GM23338 (cell line): ENCODE measurements around the gene APOL2.

Source experiments
- CREB1 ChIP-seq: fragments of 250-450 bp; sonication (Bioruptor Pico); IDR thresholded peaks from 2 replicates; pipeline ENCODE4 v1.5.0; 2020; ENCODE audit warnings: low read depth, mild to moderate bottlenecking, moderate library complexity
- CTCF ChIP-seq, 2 experiments: fragments of 200-600 bp in 1 of 2; sonication (generic) in 1 of 2; conservative IDR thresholded peaks; 2 replicates each; pipeline versions ENCODE4 v1.5.1 to v1.6.1; 2016 to 2017; ENCODE audit warnings: antibody characterized with exemption in 2 of 2, low read depth in 2 of 2, mild to moderate bottlenecking in 2 of 2, moderate library complexity in 1 of 2
- ETS1 ChIP-seq: IDR thresholded peaks from 2 replicates; pipeline ENCODE4 v1.6.1; 2016; ENCODE audit warnings: antibody characterized with exemption
- EZH2 ChIP-seq: fragments of 200-600 bp; sonication (generic); IDR thresholded peaks from one replicate; pipeline ENCODE4 v1.8.0; 2017; ENCODE audit warnings: antibody characterized with exemption, mild to moderate bottlenecking, low read depth; ENCODE audit not compliant: unreplicated experiment
- EZH2phosphoT487 ChIP-seq: fragments of 200-600 bp; sonication (generic); IDR thresholded peaks from one replicate; pipeline ENCODE4 v1.8.1; 2018; ENCODE audit warnings: antibody characterized with exemption; ENCODE audit not compliant: unreplicated experiment
- JUNB ChIP-seq: IDR thresholded peaks from one replicate; pipeline ENCODE4 v1.6.1; 2016; ENCODE audit warnings: antibody characterized with exemption; ENCODE audit not compliant: unreplicated experiment
- NANOG ChIP-seq: IDR thresholded peaks from 2 replicates; pipeline ENCODE4 v1.6.1; 2016; ENCODE audit warnings: antibody characterized with exemption, borderline replicate concordance
- POLR2AphosphoS5 ChIP-seq: IDR thresholded peaks from 2 replicates; pipeline ENCODE4 v1.6.1; 2016; ENCODE audit warnings: antibody characterized with exemption, low read depth
- REST ChIP-seq: IDR thresholded peaks from one replicate; pipeline ENCODE4 v1.6.1; 2018; ENCODE audit warnings: antibody characterized with exemption; ENCODE audit not compliant: unreplicated experiment
- STAT1 ChIP-seq: IDR thresholded peaks from one replicate; pipeline ENCODE4 v1.6.1; 2016; ENCODE audit warnings: antibody characterized with exemption; ENCODE audit not compliant: unreplicated experiment

- no peak for TF ChIP-seq CTCF (conservative IDR thresholded peaks at IDR 0.05; ENCODE audit: low read depth in 2 of 2)
- TF ChIP-seq EZH2: no peak
- TF ChIP-seq POLR2AphosphoS5: no peak
- TF ChIP-seq EZH2phosphoT487: no peak
- TF ChIP-seq REST: no peak
- no peak for TF ChIP-seq CREB1
- no peak for TF ChIP-seq JUNB
- TF ChIP-seq NANOG: no peak
- TF ChIP-seq STAT1: no peak
- TF ChIP-seq ETS1: no peak
Measured at GRCh38 chr22:36227396-36227795, 11.9 kb downstream of the APOL2 start.
